KOPT-K1 (cell line): ENCODE data around the gene SAMD15.
"Not testable (repeated sequence)": the region's sequence is repeated elsewhere in the genome, so short reads cannot be mapped to it uniquely, and the experiment has no call there.

Source experiments
- H3K27ac ChIP-seq: fragments of 200-600 bp; sonication (generic); 2 replicates; pipeline ENCODE4 v1.5.1; 2016; ENCODE audit warnings: antibody characterized with exemption, mild to moderate bottlenecking, low read depth, low read length; ENCODE audit not compliant: poor library complexity, severe bottlenecking
- H3K36me3 ChIP-seq: fragments of 200-600 bp; sonication (generic); 2 replicates; pipeline ENCODE4 v1.5.1; 2017; ENCODE audit warnings: antibody characterized with exemption, mild to moderate bottlenecking, low read length, moderate library complexity; ENCODE audit not compliant: insufficient read depth
- H3K9me3 ChIP-seq: fragments of 200-600 bp; sonication (generic); 2 replicates; pipeline ENCODE4 v1.5.1; 2017; ENCODE audit warnings: antibody characterized with exemption, low read length, mild to moderate bottlenecking; ENCODE audit not compliant: insufficient read depth, poor library complexity, severe bottlenecking

SAMD15 gene

DNA sequence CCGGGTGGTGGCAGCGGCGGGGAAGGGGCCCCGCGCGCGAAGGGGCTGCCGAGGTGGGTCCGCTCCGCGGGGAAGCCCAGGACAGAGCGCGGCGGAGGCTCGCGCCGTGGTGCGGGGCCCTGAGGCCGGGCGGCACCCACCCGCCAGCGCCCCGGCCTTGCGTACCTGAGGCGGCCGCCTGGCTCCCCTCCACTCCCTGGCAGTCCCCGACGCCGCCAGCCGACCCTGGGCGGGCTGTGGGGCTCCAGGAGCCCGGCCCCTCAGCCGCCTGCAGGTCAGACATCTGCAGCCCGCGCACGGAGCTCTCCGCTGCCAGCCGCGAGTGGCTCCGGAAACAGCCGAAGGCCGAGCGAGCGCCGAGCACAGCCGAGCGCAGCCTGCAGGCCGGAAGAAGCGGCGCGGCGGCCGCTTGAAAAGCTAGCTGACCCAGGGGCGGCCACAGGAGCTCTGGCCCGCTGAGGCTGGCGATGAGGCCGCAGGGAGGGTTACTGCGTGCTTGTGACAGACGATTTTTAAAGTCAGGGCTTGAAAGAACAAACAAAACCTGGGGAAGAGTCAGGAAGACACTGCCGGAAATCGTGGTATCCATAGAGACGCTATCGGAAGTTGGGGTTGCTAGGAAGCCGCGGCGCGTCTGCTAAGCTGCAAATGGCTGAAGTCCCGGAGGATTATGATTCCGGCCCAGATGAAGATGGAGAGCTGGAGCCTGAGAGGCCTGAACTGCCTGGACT is at the start of gene SAMD15, which contains the start of gene TMED8:
Gene SAMD15 (plus strand): TSS at position 609 of the 731 bp plus-strand sequence. CDS start 40 bp downstream, at position 649.
Gene TMED8 (minus strand): TSS at position 324 of the 731 bp plus-strand sequence. CDS start 41 bp downstream, at position 283.
- no peaks in the 10 kb centered on the region for H3K9me3 ChIP-seq
- peak within 1 kb of the TSS; percentile 76 for H3K27ac ChIP-seq
- no peaks in the 10 kb centered on the region for H3K36me3 ChIP-seq

DNA sequence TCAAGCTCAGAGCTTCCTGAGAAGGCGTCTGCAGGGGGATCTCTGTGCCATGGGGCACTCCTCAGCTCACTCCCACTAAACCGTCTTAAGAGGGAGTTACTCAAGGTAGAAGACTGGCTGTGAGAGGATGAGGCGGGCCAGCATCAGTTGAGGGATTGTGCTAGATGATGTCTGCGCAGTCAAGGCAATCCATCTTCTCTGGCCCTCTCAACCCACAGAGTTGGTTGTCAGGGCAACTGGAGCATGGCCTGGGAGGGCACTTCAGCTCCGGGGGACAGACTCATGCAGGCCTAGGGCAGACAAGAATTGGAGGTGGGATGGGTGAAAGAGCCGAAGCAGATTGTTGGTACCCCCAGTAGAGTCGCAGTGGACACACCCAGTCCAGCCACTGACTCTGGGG is 47.3 kb upstream of the SAMD15 start:
- no peak overlapping the region for H3K27ac ChIP-seq
- peaks cover 4% of the 10 kb centered on the region; the same call in 1 of the 2 replicates for H3K36me3 ChIP-seq
- H3K9me3 ChIP-seq: no peaks in the 10 kb centered on the region

DNA sequence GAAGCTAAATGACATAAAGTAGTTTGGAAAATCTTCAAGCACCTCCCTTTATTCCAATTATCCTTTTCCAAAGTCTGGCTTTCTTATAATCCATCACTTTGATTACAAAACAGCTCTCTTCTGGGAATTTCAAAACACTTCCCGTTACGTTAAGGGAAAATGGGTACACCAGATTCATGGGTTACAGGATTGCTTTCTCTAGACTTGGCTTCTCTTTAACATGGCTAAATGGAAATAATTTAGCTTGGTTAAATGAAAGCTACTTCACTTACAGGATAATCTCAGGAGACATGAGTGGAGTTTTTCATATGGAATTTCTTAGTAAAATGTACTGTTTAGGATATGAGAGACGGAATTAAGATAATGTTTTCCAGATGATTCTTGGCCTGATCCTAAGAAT is 41.6 kb upstream of the SAMD15 start:
- no peak overlapping the region for H3K27ac ChIP-seq
- no peaks in the 10 kb centered on the region for H3K9me3 ChIP-seq
- H3K36me3 ChIP-seq: peaks cover 43% of the 10 kb centered on the region

DNA sequence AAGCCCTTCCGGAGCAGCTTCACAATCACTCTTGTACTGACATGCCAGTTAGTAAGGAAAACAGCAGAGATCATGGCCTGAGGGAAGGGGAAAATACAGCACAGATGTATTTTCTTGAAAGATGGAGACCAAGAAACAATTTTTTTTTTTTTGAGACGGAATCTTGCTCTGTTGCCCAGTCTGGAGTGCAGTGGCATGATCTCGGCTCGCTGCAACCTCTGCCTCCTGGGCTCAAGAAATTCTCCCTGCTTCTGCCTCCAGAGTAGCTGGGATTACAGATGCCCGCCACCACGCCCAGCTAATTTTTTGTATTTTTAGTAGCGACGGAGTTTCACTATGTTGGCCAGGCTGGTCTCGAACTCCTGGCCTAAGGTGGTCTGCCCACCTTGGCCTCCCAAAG is 39.9 kb upstream of the SAMD15 start:
- peaks cover 60% of the 10 kb centered on the region for H3K36me3 ChIP-seq
- not testable (repeated sequence) for H3K9me3 ChIP-seq, H3K27ac ChIP-seq

DNA sequence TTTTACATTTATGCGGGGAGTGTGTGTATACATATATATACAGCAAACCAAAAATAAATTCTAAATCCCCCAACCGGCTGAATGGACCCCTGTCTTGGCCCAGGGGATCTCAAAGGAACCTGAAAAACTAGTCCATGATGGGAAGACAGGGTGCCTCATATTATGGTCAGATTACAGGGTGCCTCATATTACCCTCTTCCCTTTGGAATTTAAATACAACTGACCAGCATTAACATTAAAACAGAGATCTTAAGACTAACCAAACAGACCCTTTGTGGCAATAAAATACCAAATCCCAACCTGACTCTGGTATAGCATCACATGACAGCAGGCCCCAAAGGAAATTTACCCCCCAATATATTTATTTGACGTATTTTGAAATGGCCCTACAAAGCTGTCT is 39.3 kb upstream of the SAMD15 start:
- H3K27ac ChIP-seq: no peak overlapping the region
- H3K9me3 ChIP-seq: no peaks in the 10 kb centered on the region
- H3K36me3 ChIP-seq: peaks cover 66% of the 10 kb centered on the region

DNA sequence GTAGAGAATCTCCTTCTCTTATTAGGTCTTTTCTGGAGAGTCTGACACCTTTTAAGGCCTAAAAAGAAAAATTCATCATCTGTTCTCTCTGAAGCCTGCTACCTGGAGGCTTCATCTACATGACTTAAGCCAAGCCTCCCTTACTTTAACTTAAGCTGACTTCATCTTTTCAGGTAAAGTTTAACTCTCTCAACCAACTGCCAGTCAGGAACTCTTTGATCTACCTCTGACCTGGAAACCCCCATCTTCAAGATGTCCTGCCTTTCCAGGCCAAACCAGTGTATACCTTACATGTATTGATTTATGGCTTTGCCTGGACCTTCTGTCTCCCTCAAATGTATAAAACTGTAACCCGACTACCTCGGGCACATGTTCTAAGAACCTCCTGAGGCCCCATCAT is 38.9 kb upstream of the SAMD15 start:
- H3K36me3 ChIP-seq: peaks cover 70% of the 10 kb centered on the region
- H3K27ac ChIP-seq: no peak overlapping the region
- H3K9me3 ChIP-seq: no peaks in the 10 kb centered on the region

DNA sequence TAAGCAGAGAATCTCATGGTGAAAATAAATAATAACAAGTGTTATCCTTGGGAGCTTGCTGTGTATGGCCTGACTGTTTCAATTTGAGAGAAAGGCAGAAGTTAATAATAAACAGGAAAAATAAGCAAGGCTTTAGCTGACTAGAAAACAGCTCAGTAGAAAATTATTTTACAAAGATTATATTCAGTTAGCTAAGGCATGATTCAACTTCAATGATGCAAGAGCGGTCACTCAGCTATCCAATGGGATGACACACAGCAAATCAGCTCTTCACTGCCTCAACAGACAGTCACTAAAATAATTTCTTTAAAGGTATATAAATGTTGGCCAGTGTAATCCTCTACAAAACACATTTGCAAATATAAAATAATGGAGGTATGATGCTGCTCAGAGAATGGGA is 37.8 kb upstream of the SAMD15 start:
- H3K27ac ChIP-seq: no peak overlapping the region
- H3K36me3 ChIP-seq: peaks cover 79% of the 10 kb centered on the region
- no peaks in the 10 kb centered on the region for H3K9me3 ChIP-seq

DNA sequence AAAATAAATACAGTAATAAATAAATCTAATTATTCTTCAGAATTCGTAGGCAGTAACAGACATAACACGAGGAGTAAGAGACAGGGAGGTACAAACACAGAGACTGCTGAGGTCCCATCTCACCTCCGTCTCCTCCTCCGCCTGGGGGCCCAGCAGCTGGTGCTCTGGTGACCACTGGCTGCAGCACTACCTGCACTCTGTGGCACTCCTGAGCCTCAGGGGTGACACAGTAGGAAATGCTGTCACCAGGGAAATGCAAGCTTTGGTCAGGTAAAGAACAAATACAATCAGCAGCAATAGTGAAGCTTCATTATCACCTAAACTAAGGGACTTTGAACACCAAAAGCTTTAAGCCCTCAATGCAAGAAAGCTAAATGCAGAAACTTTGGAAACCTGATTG is 36.8 kb upstream of the SAMD15 start:
- Histone ChIP-seq H3K27ac (no peak overlapping the region), H3K9me3 (no peaks in the 10 kb centered on the region), H3K36me3 (peaks cover 84% of the 10 kb centered on the region)

DNA sequence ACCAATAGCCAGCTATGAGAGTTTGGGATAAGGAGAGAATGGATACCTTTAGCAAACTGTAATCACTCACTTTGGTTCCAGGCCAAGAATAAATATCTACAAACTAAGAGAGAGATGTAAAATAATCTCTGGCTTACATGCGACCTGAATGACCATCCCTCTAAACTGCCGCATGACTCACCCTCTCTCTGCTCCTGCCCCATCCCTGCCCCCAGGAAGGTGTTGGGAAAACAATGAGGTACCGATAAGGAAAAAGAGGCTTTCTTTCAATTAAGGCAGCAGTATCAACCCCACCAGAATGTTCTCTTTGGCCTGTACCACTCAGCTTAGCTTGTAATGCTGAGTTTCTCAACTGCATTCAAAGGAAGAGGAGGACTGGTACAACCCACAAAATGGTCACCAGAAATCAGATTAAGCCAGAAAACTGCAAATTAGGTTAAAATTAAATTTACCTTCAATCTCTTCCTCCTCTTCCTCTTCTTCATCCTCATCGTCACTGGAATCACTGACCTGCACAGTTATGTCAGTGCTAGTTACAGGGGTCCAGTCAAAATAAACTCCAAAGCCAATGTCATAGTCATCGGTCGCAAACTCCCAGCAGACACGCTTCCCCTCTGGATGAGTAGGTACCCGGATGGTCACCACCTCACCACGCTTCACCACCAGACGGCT is 34.3 kb upstream of the SAMD15 start:
- Histone ChIP-seq H3K27ac (no peak overlapping the region), H3K36me3 (peaks cover 80% of the 10 kb centered on the region), H3K9me3 (no peaks in the 10 kb centered on the region)

DNA sequence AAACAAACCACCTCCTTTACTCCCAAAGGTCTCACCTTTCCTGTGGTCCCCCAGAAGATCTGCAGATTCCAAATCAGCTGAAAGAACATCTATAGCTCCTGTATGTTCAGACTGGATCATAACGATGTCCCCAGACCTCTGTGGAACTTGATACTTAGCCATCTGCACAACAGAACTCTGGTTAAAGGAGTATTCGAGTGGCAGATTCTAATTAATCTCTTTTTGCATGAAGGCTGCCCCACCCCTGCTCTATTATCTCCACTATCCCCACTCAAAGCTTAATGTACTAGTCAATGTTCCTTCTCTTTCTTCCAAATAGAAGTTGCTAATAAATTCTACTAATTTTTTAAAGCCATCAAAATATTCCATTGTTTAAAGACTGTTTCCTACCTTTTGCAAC is 33.5 kb upstream of the SAMD15 start:
- no peak overlapping the region for H3K27ac ChIP-seq
- H3K36me3 ChIP-seq: peaks cover 80% of the 10 kb centered on the region

DNA sequence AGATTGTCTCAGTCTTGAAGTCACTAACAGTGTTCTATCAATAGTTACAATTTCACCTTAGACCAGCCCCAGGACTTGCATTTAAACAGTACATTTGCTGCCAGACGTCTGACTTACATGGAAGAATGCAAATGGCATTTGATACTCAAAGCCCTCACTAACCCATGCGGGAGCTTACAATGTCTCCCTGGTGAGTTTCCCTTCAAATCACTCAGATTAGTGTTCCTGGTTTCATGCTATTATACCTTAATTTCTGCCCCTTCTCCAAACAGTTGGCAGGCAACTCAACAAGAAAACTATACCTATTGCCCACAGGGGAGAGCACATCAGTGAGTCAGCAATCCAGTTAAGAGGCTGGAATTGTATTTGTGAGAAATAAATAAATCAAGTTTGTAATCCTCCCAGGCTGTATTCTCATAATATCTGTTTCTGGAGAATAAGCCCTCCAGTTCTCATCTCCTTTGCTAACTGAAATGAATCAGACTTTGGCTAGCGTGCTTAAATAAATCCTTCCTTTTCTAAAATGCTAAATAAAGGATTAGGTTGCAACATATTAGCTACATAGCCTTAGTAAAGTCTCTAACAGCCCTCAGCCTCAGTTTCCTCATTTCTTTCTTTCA is 32.7 kb upstream of the SAMD15 start:
- no peaks in the 10 kb centered on the region for H3K9me3 ChIP-seq
- H3K27ac ChIP-seq: no peak overlapping the region
- H3K36me3 ChIP-seq: peaks cover 80% of the 10 kb centered on the region

More for the DNA sequence above, 33.5 kb upstream of the SAMD15 start:
- H3K9me3 ChIP-seq: no peaks in the 10 kb centered on the region

DNA sequence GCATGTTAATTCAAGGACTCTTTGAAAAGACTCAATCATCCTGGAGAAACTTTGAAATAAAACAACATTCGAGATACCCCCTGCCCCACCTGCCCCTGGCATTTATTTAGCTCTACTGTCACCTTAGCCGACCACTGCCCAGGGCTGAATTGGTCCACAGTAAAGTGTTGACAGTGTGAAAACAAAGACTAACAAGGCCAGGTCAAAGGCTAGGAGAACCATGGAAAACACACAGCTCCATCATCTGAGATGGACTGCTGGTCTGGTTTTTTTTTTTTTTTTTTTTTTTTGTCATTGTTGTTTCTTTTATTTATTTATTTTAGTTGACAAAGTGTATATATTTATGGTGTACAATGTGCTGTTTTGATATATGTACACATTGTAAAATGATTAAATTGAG is 30.7 kb upstream of the SAMD15 start:
- Histone ChIP-seq H3K36me3 (peaks cover 75% of the 10 kb centered on the region), H3K27ac (no peak overlapping the region), H3K9me3 (no peaks in the 10 kb centered on the region)

DNA sequence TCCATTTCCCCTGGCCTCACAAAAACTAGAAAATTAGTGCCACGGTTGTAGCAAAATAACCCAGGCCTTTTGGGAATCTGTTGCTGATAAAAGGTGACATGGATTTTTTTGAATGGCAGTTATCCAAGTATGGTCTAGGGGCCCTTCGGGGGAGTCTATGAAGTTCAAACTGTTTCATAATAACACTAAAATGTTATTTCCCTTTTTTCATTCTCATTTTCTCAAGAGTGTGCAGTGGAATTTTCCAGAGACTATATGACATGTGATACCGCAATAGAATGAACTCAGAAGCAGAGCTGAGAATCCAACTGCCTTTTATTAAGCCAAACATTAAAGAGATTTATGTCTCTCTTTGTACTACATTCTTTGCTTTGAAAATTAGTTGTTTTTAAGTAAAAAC is 29.4 kb upstream of the SAMD15 start:
- Histone ChIP-seq H3K36me3 (peaks cover 63% of the 10 kb centered on the region), H3K9me3 (no peaks in the 10 kb centered on the region), H3K27ac (no peak overlapping the region)

DNA sequence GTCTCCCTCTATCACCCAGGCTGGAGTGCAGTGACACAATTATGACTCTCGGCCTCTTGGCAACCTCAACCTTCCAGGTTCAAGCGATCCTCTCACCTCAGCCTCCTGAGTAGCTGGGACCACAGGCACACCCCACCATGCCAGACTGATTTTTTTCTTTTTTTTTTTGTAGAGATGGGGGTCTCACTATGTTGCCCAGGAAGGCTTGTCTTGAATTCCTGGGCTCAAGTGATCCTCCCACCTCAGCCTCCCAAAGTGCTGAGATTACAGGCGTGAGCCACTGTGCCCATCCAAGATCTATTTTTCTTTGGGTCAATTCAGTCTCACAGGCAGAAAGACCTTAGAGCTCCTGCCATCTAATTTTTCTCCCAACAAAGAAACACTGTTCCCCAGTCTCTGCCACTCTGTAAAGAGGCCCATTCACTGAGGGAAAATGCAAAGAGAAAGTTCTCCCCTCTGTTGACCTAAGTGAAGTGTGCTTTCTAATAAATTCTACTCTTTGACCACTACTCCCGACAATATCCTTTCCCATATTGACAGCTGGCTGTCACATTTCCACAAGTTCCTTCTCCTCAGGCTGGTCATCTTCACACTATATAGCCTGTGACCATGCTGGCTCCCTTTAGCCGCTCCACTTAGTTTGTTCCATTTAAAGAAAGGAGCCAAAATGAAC is 23.6 kb upstream of the SAMD15 start:
- H3K27ac ChIP-seq: no peak overlapping the region
- H3K36me3 ChIP-seq: peaks cover 24% of the 10 kb centered on the region; the same call in 1 of the 2 replicates
- H3K9me3 ChIP-seq: no peaks in the 10 kb centered on the region

DNA sequence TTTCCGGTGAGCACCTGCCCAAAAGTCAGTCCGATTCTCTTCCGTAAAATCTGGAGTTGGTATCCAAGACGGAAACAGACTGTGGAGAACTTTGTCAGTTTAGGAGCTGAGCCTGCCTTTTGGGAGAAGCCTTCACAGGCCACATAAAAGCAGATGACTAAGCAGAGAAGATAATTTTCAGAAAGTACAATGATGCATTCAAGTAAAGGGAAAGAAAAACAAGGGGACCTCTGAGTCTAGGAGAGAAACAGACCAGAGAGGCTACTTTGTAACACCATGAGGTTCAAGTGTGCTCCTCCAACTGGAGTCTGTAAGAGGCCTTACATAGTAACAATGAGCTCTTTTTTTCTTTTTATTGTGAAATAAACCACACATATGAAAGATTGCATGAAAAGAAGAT is 21.4 kb upstream of the SAMD15 start:
- H3K27ac ChIP-seq: no peak overlapping the region
- peaks cover 3% of the 10 kb centered on the region; the same call in 1 of the 2 replicates for H3K36me3 ChIP-seq
- no peaks in the 10 kb centered on the region for H3K9me3 ChIP-seq
